ENCODE measurements around the gene THEM5. TPM values are rescaled to one million over a fixed set of nuclear protein-coding genes. Genes with fewer than 3 reads are reported as not detected.

Gene THEM5
- total and polyA plus RNA-seq, 7 donors = not detected

DNA sequence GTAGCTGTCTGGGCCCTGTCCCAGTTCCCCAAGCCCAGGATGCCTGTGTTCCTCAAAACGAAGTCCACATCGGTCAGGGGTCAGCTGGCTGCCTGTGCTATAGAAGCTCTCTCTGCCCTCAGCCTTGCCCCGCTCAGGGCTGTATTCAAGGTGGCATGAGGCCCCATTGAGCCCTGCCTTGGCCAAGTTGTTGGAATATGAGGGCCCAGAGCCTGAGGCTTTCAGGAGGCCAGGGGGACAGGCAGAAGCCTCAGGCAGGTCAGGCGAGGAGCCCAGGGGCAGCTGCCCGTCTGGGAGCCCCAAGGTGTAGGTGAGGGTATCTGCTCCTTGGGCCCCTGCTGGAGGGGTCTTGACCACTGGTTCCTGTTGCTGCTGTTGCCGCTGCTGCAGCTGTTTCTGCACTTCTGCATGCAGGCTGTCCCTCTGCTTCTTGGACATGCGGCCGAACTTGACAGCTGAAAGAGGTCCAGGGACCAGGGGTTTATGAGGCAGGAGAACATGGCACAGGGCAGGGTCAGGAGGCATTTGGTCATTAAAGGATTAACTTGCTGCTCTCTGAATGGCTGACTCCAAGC is 38.5 kb downstream of the THEM5 start:
- ATAC-seq = no peak
- Histone ChIP-seq H3K4me1 (peaks cover 18% of the 10 kb centered on the region), H3K4me3 (no peak overlapping the region), H3K27ac (no peak overlapping the region), H3K36me3 (ENCODE audit: insufficient read depth in 1 of 2, low read depth in 1 of 2) (peaks cover 0 to 62% of the 10 kb centered on the region in 2 donors), H3K9me3 (no peaks in the 10 kb centered on the region), H3K27me3 (ENCODE audit: insufficient read depth in 3 of 3, low read length in 2 of 3) (no peaks in the 10 kb centered on the region)
- TF ChIP-seq, protein P1, sequence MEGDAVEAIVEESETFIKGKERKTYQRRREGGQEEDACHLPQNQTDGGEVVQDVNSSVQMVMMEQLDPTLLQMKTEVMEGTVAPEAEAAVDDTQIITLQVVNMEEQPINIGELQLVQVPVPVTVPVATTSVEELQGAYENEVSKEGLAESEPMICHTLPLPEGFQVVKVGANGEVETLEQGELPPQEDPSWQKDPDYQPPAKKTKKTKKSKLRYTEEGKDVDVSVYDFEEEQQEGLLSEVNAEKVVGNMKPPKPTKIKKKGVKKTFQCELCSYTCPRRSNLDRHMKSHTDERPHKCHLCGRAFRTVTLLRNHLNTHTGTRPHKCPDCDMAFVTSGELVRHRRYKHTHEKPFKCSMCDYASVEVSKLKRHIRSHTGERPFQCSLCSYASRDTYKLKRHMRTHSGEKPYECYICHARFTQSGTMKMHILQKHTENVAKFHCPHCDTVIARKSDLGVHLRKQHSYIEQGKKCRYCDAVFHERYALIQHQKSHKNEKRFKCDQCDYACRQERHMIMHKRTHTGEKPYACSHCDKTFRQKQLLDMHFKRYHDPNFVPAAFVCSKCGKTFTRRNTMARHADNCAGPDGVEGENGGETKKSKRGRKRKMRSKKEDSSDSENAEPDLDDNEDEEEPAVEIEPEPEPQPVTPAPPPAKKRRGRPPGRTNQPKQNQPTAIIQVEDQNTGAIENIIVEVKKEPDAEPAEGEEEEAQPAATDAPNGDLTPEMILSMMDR (IDR thresholded peaks at IDR 0.05) = no peak
- no peak for DNase-seq
- WGBS, 3 donors = 84 to 89% (median 84%) methylated on average over 8 of the region's 8 CpGs
- intact Hi-C loops (cut with DNase I) = no loop called here

GRCh38 chr1:151814426-151814825 is 39.1 kb downstream of the THEM5 start:
- no peak overlapping the region for H3K4me3 ChIP-seq
- no peak for DNase-seq
- intact Hi-C loops (cut with DNase I) = no loop called here
- no peaks in the 10 kb centered on the region for H3K27me3 ChIP-seq (ENCODE audit: insufficient read depth in 3 of 3, low read length in 2 of 3)
- TF ChIP-seq, protein P1 (IDR thresholded peaks at IDR 0.05) = no peak
- 71 to 78% (median 73%) methylated on average over 13 to 15 of the region's 15 CpGs for WGBS, 3 donors
- no peaks in the 10 kb centered on the region for H3K9me3 ChIP-seq
- H3K27ac ChIP-seq = no peak overlapping the region
- H3K36me3 ChIP-seq (ENCODE audit: insufficient read depth in 1 of 2, low read depth in 1 of 2) = peaks cover 0 to 68% of the 10 kb centered on the region in 2 donors
- no peak for ATAC-seq
- peaks cover 12% of the 10 kb centered on the region for H3K4me1 ChIP-seq

GRCh38 chr1:151813271-151813977 is 40.1 kb downstream of the THEM5 start:
- no peak overlapping the region for H3K4me3 ChIP-seq
- 73 to 77% (median 74%) methylated on average over 12 of the region's 12 CpGs for WGBS, 3 donors
- no peaks in the 10 kb centered on the region for H3K27me3 ChIP-seq (ENCODE audit: insufficient read depth in 3 of 3, low read length in 2 of 3)
- H3K9me3 ChIP-seq = no peaks in the 10 kb centered on the region
- H3K27ac ChIP-seq = no peak overlapping the region
- intact Hi-C loops (cut with DNase I) = no loop called here
- peaks cover 10% of the 10 kb centered on the region for H3K4me1 ChIP-seq
- peaks cover 0 to 71% of the 10 kb centered on the region in 2 donors for H3K36me3 ChIP-seq (ENCODE audit: insufficient read depth in 1 of 2, low read depth in 1 of 2)
- DNase-seq (no peak), ATAC-seq (no peak)
- TF ChIP-seq, protein P1 (IDR thresholded peaks at IDR 0.05) = no peak

GRCh38 chr1:151811181-151811580 is 42.3 kb downstream of the THEM5 start:
- TF ChIP-seq, protein P1 (IDR thresholded peaks at IDR 0.05) = no peak
- Histone ChIP-seq H3K4me1 (peaks cover 10% of the 10 kb centered on the region), H3K27ac (peak overlapping the region; percentile 39), H3K27me3 (ENCODE audit: insufficient read depth in 3 of 3, low read length in 2 of 3) (no peaks in the 10 kb centered on the region), H3K9me3 (no peaks in the 10 kb centered on the region), H3K36me3 (ENCODE audit: insufficient read depth in 1 of 2, low read depth in 1 of 2) (peaks cover 0 to 76% of the 10 kb centered on the region in 2 donors), H3K4me3 (no peak overlapping the region)
- ATAC-seq (peak; percentile 57 to 77 (median 74)), DNase-seq (peak in 1 of 2 donors; percentile 34)
- intact Hi-C loops (cut with DNase I) = no loop called here
- WGBS, 3 donors = 44 to 59% (median 50%) methylated on average over 9 of the region's 9 CpGs

All from psoas muscle (tissue), 8 donors.